Measurements from ENCODE around the gene WDFY3. TPM values are rescaled to one million over a fixed set of nuclear protein-coding genes. Genes with fewer than 3 reads are reported as not detected.

Gene WDFY3
- total RNA-seq, 4 donors from 2014 or later = 79.2 to 244 (median 119) TPM

DNA sequence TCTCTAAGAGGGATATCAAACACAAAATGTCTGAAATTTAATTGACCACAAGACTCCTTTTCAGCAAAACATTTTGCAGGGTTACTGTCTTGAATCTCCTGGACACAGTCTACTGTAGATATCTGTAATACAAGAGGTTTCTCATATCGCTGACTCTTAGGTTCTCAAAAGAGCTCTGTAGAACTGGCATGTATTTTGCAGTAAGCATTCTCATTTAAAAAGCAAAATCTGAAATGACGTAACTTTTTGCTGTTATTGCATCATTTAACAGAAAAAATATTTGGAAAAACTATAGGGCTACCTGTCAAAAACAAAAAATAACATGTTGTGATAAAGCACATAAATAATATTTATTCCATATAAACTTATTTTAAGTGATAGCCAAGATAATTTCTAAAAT is 269.3 kb downstream of the WDFY3 start:
- DNase-seq (ENCODE audit: low spot score in 2 of 2) = no peak
- H3K27me3 ChIP-seq = no peaks in the 10 kb centered on the region
- TF ChIP-seq POLR2A (IDR thresholded peaks at IDR 0.05) (no peak), POLR2AphosphoS5 (IDR thresholded peaks at IDR 0.05) (no peak), EP300 (IDR thresholded peaks at IDR 0.05) (no peak)
- TF ChIP-seq, protein P1, sequence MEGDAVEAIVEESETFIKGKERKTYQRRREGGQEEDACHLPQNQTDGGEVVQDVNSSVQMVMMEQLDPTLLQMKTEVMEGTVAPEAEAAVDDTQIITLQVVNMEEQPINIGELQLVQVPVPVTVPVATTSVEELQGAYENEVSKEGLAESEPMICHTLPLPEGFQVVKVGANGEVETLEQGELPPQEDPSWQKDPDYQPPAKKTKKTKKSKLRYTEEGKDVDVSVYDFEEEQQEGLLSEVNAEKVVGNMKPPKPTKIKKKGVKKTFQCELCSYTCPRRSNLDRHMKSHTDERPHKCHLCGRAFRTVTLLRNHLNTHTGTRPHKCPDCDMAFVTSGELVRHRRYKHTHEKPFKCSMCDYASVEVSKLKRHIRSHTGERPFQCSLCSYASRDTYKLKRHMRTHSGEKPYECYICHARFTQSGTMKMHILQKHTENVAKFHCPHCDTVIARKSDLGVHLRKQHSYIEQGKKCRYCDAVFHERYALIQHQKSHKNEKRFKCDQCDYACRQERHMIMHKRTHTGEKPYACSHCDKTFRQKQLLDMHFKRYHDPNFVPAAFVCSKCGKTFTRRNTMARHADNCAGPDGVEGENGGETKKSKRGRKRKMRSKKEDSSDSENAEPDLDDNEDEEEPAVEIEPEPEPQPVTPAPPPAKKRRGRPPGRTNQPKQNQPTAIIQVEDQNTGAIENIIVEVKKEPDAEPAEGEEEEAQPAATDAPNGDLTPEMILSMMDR (IDR thresholded peaks at IDR 0.05) = no peak
- H3K4me1 ChIP-seq = no peaks in the 10 kb centered on the region
- WGBS = 91% methylated on average over 2 of the region's 2 CpGs
- no peak overlapping the region for H3K4me3 ChIP-seq
- no peak overlapping the region for H3K27ac ChIP-seq
- H3K9me3 ChIP-seq = no peaks in the 10 kb centered on the region
- peaks cover 87% of the 10 kb centered on the region for H3K36me3 ChIP-seq

DNA sequence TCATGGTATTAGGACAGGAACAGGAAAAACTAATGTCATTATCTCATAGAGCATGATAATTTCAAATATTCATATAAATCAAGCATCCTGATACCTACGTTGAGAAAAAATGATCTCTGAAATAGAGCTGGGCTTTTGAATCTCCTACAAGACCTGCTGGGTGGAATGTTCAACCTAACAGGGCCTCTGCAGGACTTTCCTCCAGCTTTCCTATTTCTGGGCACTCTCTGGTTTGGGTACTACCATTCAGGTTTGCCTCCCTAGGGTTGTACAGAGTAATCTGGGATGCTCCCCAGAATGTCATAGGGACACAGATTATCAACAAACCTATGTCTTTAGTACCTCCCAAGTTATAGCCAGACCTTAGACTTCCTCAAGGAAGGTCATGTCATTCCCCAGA is 274.7 kb downstream of the WDFY3 start:
- H3K36me3 ChIP-seq = peaks cover 89% of the 10 kb centered on the region
- no peaks in the 10 kb centered on the region for H3K27me3 ChIP-seq
- no peak for DNase-seq (ENCODE audit: low spot score in 2 of 2)
- 85% methylated on average over 1 of the region's 1 CpG for WGBS
- H3K4me1 ChIP-seq = peaks cover 12% of the 10 kb centered on the region
- TF ChIP-seq EP300 (IDR thresholded peaks at IDR 0.05) (no peak), POLR2A (IDR thresholded peaks at IDR 0.05) (no peak), POLR2AphosphoS5 (IDR thresholded peaks at IDR 0.05) (no peak)
- TF ChIP-seq, protein P1 (IDR thresholded peaks at IDR 0.05) = no peak
- no peak overlapping the region for H3K27ac ChIP-seq
- H3K4me3 ChIP-seq = no peak overlapping the region
- no peaks in the 10 kb centered on the region for H3K9me3 ChIP-seq

DNA sequence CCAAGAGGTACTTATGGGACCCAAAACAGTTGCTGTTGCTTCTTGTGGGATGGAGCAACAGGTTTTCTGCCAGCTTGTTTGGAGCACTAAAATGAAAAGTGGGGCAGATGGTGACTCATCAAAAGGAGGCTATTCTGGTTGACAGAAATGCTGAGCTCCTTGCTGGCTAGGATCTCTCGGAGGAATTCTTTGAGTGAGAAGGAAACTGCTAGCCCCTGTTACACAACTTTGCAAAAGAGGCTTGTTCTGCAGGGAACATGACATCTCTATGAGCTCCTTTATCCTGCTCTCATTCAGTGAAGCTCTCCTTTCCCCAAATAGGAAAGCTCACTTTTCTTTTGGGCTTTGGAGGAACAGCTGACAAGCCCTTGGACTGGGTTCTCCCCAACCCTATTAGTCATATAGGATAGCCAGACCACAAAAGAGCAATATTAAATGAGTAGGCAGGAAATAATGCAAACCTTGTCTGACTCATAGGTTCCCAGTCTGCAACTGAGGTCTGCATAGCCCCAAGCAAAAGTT is 275.3 kb downstream of the WDFY3 start:
- TF ChIP-seq POLR2A (IDR thresholded peaks at IDR 0.05) (no peak), EP300 (IDR thresholded peaks at IDR 0.05) (no peak), POLR2AphosphoS5 (IDR thresholded peaks at IDR 0.05) (no peak)
- TF ChIP-seq, protein P1 (IDR thresholded peaks at IDR 0.05) = no peak
- Histone ChIP-seq H3K27me3 (no peaks in the 10 kb centered on the region), H3K36me3 (peaks cover 88% of the 10 kb centered on the region), H3K9me3 (no peaks in the 10 kb centered on the region), H3K4me3 (no peak overlapping the region), H3K4me1 (peaks cover 12% of the 10 kb centered on the region), H3K27ac (no peak overlapping the region)
- no peak for DNase-seq (ENCODE audit: low spot score in 2 of 2)
- 35% methylated on average over 1 of the region's 1 CpG for WGBS

DNA sequence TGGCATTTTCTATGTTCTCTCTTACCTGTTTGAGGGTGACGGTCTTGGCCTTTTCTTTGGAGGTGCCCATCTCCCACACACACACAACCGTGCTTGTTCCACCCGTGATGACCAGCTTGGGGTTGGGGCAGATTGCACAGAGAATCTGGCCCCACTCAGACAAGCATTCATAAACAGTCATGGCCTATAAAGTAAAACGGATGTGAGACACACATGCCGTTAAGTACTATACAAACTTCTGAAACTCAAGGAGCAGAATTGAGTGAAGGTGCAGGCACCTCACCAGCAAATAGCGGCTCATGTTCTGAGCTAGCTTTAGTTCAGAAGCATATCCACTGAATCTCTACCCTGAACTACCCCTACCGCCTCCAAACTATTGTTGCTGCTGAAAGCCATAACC is 276.0 kb downstream of the WDFY3 start:
- Histone ChIP-seq H3K4me1 (peaks cover 12% of the 10 kb centered on the region), H3K27ac (no peak overlapping the region), H3K9me3 (no peaks in the 10 kb centered on the region), H3K36me3 (peaks cover 85% of the 10 kb centered on the region), H3K4me3 (no peak overlapping the region), H3K27me3 (no peaks in the 10 kb centered on the region)
- no peak for DNase-seq (ENCODE audit: low spot score in 2 of 2)
- 91% methylated on average over 7 of the region's 7 CpGs for WGBS
- TF ChIP-seq POLR2AphosphoS5 (IDR thresholded peaks at IDR 0.05) = no peak
- TF ChIP-seq EP300 (IDR thresholded peaks at IDR 0.05) = no peak
- TF ChIP-seq POLR2A (IDR thresholded peaks at IDR 0.05) = no peak
- TF ChIP-seq, protein P1 (IDR thresholded peaks at IDR 0.05) = no peak

DNA sequence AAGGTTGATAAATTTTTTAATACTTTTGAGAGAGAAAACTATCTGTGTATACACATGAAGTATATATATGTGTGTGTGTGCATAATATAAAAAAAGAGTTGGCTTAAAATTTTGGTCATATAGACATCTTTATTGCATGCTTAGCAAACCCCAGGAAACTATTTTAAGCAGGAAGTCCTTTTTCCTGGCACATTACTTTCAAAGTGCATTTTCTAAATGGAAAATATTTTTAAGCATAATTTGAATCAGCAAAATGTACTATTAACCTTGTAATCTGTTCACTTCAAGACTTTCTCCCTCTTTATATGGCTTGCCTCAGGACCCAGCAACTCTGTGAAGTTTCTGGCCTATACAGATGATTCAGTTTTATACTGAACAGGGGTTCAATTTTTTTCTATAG is 277.3 kb downstream of the WDFY3 start:
- Histone ChIP-seq H3K27me3 (no peaks in the 10 kb centered on the region), H3K9me3 (no peaks in the 10 kb centered on the region), H3K4me3 (no peak overlapping the region), H3K36me3 (peaks cover 75% of the 10 kb centered on the region), H3K27ac (no peak overlapping the region), H3K4me1 (peaks cover 12% of the 10 kb centered on the region)
- DNase-seq (ENCODE audit: low spot score in 2 of 2) = no peak
- TF ChIP-seq POLR2A (IDR thresholded peaks at IDR 0.05) (no peak), EP300 (IDR thresholded peaks at IDR 0.05) (no peak), POLR2AphosphoS5 (IDR thresholded peaks at IDR 0.05) (no peak)
- TF ChIP-seq, protein P1 (IDR thresholded peaks at IDR 0.05) = no peak

Measured in suprapubic skin (tissue), 4 donors.